ENCODE results near the gene IL12A.

- TF ChIP-seq, protein P1, sequence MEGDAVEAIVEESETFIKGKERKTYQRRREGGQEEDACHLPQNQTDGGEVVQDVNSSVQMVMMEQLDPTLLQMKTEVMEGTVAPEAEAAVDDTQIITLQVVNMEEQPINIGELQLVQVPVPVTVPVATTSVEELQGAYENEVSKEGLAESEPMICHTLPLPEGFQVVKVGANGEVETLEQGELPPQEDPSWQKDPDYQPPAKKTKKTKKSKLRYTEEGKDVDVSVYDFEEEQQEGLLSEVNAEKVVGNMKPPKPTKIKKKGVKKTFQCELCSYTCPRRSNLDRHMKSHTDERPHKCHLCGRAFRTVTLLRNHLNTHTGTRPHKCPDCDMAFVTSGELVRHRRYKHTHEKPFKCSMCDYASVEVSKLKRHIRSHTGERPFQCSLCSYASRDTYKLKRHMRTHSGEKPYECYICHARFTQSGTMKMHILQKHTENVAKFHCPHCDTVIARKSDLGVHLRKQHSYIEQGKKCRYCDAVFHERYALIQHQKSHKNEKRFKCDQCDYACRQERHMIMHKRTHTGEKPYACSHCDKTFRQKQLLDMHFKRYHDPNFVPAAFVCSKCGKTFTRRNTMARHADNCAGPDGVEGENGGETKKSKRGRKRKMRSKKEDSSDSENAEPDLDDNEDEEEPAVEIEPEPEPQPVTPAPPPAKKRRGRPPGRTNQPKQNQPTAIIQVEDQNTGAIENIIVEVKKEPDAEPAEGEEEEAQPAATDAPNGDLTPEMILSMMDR (IDR thresholded peaks at IDR 0.05) = no peak
- TF ChIP-seq POLR2A (IDR thresholded peaks at IDR 0.05) = no peak
Observed at GRCh38 chr3:160005004-160005403, 16.4 kb downstream of the IL12A start.

Measured in testis (tissue), 2 donors.